ENCODE data around the gene ITGA3.

Gene ITGA3

DNA sequence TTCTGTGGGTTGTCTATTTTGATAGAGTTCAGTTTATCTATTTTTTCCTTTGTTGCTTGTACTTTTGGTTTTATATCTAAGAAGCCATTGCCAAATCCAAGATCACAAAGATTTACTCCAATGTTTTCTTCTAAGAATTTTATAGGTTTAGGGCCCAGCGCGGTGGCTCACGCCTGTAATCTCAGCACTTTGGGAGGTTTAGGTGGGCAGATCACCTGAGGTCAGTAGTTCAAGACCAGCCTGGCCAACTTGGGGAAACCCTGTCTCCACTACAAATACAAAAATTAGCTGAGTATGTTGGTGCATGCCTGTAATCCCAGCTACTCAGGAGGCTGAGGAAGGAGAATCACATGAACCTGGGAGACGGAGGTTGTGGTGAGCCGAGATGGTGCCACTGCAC lies 13.7 kb upstream of the ITGA3 start:
- DNase-seq (ENCODE audit: low spot score), result no peak
- TF ChIP-seq, protein P1, sequence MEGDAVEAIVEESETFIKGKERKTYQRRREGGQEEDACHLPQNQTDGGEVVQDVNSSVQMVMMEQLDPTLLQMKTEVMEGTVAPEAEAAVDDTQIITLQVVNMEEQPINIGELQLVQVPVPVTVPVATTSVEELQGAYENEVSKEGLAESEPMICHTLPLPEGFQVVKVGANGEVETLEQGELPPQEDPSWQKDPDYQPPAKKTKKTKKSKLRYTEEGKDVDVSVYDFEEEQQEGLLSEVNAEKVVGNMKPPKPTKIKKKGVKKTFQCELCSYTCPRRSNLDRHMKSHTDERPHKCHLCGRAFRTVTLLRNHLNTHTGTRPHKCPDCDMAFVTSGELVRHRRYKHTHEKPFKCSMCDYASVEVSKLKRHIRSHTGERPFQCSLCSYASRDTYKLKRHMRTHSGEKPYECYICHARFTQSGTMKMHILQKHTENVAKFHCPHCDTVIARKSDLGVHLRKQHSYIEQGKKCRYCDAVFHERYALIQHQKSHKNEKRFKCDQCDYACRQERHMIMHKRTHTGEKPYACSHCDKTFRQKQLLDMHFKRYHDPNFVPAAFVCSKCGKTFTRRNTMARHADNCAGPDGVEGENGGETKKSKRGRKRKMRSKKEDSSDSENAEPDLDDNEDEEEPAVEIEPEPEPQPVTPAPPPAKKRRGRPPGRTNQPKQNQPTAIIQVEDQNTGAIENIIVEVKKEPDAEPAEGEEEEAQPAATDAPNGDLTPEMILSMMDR (IDR thresholded peaks at IDR 0.05; ENCODE audit: extremely low read depth, insufficient read depth, missing control alignments), result no peak
- in situ Hi-C loops (cut with MboI; ENCODE audit: low pct_unique_long_range_greater_than_20kb, low sequenced_read_pairs, unreplicated experiment), result no loop called here

DNA sequence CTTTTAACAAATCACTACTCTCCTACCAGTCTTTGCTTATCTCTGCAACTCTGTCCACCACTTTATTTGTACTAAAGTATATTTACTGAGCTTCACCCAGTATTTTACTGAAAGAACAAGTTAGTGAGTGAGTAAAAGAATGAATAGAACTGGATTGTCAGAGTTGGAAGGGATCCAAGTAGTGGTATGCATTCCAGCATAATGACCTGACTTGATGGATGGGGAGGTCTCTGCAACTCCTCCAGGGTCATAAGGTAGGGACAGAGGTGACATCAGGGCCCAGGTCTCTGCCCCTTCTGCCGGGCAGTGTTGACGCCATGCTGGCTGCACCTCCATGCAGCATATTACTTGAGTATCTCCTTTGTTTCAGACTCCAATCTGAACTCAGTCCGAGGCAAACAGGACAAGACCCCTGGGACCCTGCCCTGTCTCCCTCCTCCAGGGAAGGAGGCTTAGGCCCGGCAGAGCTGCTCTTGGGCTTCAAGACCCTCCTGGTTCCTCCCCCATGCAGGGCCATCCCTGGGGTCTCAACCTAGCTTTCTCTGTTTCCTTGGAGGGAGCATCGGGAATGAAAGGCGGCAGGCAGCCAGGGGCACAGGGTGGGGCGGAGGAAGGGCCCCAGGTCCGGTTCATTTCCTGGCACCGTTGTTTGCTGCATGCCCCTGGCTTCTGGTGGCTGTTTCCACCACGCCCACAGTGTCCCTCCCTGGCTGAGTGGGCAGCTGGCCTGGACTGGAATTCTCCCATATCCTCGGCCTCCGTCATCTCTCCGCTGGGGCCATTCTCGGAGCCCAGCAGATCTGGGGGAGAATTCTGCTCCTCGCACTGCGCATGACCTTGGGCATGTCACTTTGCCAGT lies 12.4 kb upstream of the ITGA3 start:
- DNase-seq (ENCODE audit: low spot score), result no peak
- in situ Hi-C loops (cut with MboI; ENCODE audit: low pct_unique_long_range_greater_than_20kb, low sequenced_read_pairs, unreplicated experiment), result no loop called here
- TF ChIP-seq, protein P1 (IDR thresholded peaks at IDR 0.05; ENCODE audit: extremely low read depth, insufficient read depth, missing control alignments), result no peak

DNA sequence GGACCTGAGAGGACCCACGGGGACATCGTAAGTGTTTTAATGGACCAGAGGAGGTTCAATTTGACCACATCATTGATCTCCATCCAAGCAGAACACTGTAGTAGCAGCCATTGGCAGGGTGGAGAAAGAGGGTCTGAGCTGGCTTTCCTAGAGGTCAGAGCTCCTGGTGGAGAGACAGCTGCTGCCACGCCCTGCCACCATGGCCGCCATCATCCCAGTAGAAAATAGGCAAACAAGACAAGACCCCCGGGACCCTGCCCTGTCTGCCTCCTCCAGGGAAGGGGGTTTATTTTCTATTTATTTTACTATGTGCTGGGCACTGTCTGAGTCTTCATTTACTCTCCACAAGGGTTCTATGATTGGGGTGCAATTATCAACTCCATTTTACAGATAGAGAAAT lies 11.4 kb upstream of the ITGA3 start:
- in situ Hi-C loops (cut with MboI; ENCODE audit: low pct_unique_long_range_greater_than_20kb, low sequenced_read_pairs, unreplicated experiment), result no loop called here
- TF ChIP-seq, protein P1 (IDR thresholded peaks at IDR 0.05; ENCODE audit: extremely low read depth, insufficient read depth, missing control alignments), result no peak
- no peak for DNase-seq (ENCODE audit: low spot score)

GRCh38 chr17:50045154-50045553 lies 10.8 kb upstream of the ITGA3 start:
- TF ChIP-seq, protein P1 (IDR thresholded peaks at IDR 0.05; ENCODE audit: extremely low read depth, insufficient read depth, missing control alignments), result no peak

GRCh38 chr17:50046179-50046578 lies 9.7 kb upstream of the ITGA3 start:
- DNase-seq (ENCODE audit: low spot score), result no peak
- in situ Hi-C loops (cut with MboI; ENCODE audit: low pct_unique_long_range_greater_than_20kb, low sequenced_read_pairs, unreplicated experiment), result no loop called here
- TF ChIP-seq, protein P1 (IDR thresholded peaks at IDR 0.05; ENCODE audit: extremely low read depth, insufficient read depth, missing control alignments), result no peak

More at GRCh38 chr17:50045154-50045553, 10.8 kb upstream of the ITGA3 start:
- no peak for DNase-seq (ENCODE audit: low spot score)
- in situ Hi-C loops (cut with MboI; ENCODE audit: low pct_unique_long_range_greater_than_20kb, low sequenced_read_pairs, unreplicated experiment), result no loop called here

DNA sequence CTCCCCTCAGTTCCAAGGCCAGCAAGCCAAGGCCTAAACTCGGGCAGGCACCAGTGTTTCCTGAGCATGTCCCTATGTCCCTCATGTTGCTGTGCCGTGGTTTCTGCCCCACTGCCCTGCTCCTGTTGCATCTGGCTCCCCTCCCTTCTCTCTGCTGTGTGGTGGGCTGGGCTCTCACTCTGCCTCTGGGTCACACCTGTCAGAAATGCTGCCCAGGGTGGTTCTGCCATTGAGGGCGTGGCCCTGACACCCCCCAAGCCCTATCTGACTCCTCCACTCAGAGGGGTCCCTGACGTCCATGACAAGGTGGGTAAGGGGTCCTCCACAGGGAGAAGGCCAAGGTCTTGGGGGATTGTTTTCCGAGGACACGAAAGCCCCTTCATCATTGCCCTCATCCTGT lies 9.2 kb upstream of the ITGA3 start:
- TF ChIP-seq, protein P1 (IDR thresholded peaks at IDR 0.05; ENCODE audit: extremely low read depth, insufficient read depth, missing control alignments), result no peak
- no peak for DNase-seq (ENCODE audit: low spot score)
- in situ Hi-C loops (cut with MboI; ENCODE audit: low pct_unique_long_range_greater_than_20kb, low sequenced_read_pairs, unreplicated experiment), result no loop called here
